Measurements from ENCODE around the gene AK9.

- TF ChIP-seq EP300 (conservative IDR thresholded peaks at IDR 0.05; ENCODE audit: poor library complexity, severe bottlenecking) (no peak), CTCF (IDR thresholded peaks at IDR 0.05; ENCODE audit: poor library complexity, severe bottlenecking) (no peak), TAF1 (IDR thresholded peaks at IDR 0.05; ENCODE audit: low read depth) (no peak), MXI1 (conservative IDR thresholded peaks at IDR 0.05; ENCODE audit: poor library complexity, severe bottlenecking) (no peak), EZH2 (IDR thresholded peaks at IDR 0.05; ENCODE audit: borderline replicate concordance, insufficient read depth, low read length, poor library complexity, severe bottlenecking) (no peak), REST (IDR thresholded peaks at IDR 0.05; ENCODE audit: borderline replicate concordance) (no peak), POLR2AphosphoS5 (IDR thresholded peaks at IDR 0.05) (no peak), RAD21 (conservative IDR thresholded peaks at IDR 0.05) (no peak)
These were observed 197.1 kb downstream of the AK9 start for GRCh38 chr6:109493865-109494264.

Data from neural cell (in vitro differentiated cells).